A673 (cell line): ENCODE data around the gene APLN.

Experiments
- EZH2 ChIP-seq: fragments of 200-600 bp; sonication (generic); IDR thresholded peaks from 2 replicates; pipeline ENCODE4 v1.6.1; 2017; ENCODE audit warnings: borderline replicate concordance, low read depth, mild to moderate bottlenecking, mixed read lengths, antibody characterized with exemption, low read length; ENCODE audit not compliant: poor library complexity, severe bottlenecking
- TF ChIP-seq, protein P1 (sequence below): fragments of 300-800, 200-600 bp; sonication (generic); conservative IDR thresholded peaks from 2 replicates; pipeline ENCODE4 v1.5.1; 2017; ENCODE audit warnings: low read depth, mild to moderate bottlenecking, antibody characterized with exemption, low read length, moderate library complexity, mixed read lengths

- TF ChIP-seq, protein P1, sequence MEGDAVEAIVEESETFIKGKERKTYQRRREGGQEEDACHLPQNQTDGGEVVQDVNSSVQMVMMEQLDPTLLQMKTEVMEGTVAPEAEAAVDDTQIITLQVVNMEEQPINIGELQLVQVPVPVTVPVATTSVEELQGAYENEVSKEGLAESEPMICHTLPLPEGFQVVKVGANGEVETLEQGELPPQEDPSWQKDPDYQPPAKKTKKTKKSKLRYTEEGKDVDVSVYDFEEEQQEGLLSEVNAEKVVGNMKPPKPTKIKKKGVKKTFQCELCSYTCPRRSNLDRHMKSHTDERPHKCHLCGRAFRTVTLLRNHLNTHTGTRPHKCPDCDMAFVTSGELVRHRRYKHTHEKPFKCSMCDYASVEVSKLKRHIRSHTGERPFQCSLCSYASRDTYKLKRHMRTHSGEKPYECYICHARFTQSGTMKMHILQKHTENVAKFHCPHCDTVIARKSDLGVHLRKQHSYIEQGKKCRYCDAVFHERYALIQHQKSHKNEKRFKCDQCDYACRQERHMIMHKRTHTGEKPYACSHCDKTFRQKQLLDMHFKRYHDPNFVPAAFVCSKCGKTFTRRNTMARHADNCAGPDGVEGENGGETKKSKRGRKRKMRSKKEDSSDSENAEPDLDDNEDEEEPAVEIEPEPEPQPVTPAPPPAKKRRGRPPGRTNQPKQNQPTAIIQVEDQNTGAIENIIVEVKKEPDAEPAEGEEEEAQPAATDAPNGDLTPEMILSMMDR = no peak
- TF ChIP-seq EZH2 = no peak
These were observed 5.2 kb downstream of the APLN start for GRCh38 chrX:129649268-129650182.
